ENCODE data around the gene HECTD4. TPM values are rescaled to one million over a fixed set of nuclear protein-coding genes. Genes with fewer than 3 reads are reported as not detected.

Gene HECTD4, protein sequence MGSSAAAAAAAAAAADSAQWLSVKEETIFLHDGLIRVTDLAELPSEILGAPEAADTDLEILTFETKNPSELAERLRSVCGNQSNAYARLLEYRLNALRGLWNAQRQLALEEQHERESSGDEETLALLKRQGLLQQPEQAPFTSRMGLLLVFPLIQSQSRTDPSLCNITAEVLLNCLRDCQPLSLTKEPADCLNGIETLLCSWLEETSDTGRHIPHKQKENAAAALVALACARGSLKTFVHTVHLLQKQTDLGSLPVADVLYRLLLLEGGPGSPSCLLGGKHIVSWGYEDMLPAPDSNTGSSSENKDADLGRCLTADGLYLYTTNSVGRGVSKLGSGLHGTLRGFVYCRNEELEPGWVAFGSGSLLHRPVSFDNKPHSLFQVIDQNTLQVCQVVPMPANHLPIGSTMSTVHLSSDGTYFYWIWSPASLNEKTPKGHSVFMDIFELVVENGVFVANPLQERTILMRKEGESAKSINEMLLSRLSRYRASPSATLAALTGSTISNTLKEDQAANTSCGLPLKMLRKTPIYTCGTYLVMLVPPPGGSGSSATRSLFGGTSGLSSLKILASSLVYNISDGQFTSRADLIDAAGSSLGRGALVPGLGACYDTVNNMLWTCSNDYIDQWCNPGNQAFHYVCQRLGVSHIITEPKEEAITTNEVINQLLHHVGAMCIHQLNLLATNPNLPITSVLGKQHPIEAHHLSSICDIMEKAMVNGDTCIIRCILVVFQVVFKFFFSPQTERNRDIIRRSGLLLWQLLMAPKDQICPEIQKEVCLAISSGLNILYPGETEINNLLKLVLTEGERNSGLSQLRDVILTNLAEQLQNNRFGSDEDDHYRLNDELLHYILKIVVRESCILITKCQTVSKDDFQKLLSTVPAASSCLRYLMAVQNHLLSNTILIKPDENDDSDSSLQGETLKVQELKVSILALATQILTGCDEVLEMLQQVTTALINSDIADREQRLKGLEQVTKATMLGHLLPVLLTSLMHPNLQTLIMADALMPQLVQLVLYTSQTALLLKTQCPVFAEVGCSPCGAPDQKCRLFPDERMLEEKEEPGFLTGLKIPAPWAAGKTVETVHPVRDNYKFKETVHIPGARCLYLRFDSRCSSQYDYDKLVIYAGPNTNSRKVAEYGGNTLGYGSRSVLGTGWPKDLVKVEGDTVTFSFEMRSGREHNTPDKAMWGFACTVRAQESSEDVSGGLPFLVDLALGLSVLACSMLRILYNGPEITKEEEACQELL (N-terminal part only)
- 12.4 to 14.5 TPM (median 13.8 TPM) in 5 replicates for total RNA-seq (2022; extraction: Qiagen RNA extraction; ENCODE audit: low read depth)

DNA sequence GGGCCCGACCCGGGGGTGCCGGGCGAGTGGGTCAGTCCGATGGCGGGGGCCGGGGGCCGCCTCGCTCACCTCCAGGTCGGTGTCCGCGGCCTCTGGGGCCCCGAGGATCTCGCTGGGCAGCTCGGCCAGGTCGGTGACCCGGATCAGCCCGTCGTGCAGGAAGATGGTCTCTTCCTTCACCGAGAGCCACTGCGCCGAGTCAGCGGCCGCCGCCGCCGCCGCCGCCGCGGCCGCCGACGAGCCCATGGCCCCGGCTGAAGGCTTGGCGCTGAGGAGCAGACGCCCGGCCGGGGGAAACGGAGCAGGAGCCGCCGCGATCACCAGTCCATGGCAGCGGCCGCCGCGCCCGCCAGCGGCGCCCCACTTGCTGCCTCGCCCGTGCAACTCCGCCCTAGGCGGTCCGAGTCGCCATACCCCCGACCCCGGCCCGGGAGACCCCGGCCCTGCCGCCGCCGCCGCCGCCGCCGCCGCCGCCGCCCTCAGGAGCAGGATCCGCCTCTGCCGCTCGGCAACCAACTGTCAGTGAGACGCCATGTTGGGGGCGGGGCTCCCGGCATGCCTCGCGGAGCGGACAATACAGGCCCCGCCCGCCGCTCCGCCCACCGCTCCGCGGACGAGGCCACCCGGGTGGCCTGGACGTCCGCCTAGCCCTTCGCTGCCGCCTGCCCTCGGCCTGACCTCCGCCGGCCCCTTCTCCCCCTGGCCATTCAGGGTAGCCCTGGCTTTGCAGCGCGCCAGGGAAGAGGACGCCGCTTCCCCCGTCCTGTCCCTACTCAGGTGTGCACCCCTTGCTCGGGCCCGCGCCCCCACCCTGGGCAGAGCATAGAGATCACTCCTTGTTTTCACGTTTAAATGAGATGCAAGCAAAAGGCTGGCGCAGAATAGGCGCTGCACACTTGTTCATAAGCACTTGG is at the start of gene HECTD4:
HECTD4 (minus strand) TSS at position 549 of the 914 bp plus-strand sequence; CDS start at position 246, 303 bp downstream.

GRCh38 chr12:112418608-112419296 is 36.5 kb upstream of the HECTD4 start, which contains the start of gene PTPN11:
TSS of gene PTPN11 (plus strand) at chr12:112418947. CDS start at chr12:112419112, 165 bp downstream.

DNA sequence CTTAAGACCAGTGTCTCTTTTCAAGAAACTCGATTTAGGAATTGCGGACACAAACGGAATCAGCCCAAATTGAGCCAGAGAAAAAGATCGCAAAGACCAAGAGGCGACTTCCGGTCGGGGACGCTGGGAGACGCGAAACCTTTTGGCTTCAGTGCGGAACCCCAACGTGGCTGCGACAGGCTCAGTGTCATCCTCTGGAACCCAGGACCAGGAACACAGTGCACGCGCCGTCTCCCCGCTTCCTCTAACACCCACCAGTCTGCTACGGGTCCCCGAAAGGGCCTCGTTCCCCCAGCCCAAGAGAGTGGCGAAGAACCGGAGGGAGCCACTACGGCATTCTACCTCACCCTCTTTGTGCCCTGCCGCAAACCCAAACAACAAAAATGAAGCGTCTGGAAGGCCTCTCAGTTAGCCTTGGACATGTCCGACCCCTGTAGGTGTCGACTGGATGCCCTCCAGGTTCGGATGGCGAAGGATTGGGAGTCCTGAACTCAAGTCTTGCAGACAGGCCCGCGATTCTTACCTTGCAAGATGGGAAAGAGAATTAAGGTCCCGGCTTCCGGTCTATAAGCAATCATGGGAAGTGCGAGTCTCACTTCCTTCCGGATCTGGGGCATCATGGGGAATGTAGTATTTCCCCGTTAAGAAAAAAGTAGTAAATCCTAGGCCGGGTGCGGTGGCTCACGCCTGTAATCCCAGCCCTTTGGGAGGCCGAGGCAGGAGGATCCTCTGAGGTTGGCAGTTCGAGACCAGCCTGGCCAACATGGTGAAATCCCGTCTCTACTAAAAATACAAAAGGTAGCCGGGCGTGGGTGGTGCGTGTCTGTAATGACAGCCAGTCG is 27.1 kb upstream of the HECTD4 start, which contains the start of gene RPL6:
RPL6 (minus strand) TSS at position 542 of the 842 bp plus-strand sequence. CDS start 949 bp downstream, outside the sequence.

DNA sequence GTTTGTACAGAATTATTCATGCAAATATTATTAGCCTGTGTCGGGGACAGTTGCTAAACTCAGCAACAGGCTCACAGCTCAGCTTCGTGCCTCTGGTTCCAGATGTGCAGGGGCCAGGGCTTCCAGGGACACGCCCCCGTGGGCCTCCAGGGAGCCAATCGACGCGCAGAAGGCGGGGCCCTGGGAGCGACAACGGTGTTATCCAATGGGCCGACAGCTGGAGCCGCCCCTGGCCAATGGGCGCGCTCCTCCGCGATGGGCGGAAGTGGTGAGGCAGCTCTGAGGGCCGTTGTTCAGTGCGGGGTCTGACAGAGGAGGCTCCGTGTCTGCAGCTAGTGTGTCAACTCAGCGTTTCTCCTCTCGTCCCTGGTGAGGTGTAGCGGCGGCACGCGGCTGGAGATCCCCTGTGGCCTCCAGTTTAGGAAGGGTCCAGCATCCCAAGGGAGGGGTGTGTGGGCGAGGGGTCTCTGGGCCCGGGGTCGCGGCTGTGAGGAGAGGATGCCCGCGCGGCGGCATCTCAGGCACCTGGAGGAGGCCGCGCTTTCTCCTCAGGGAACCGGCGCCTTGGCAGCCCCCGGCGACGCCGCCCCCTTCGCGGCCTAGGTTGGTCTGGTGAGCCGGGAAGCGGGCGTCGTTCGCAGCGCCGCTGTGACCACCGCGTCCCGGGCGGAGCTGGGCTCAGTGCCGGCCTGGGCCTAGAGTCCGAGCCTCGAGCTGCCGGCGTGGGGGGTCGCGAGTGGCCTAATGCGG is 256.8 kb downstream of the HECTD4 start, which contains the start of gene TRAFD1:
TRAFD1 (plus strand) TSS at position 311 of the 750 bp plus-strand sequence. CDS start 4,963 bp downstream, outside the sequence.

Other genes starting within 250 kb of the HECTD4 start
- gene RPL6, start 27.2 kb upstream of the HECTD4 start, total RNA-seq (2022; extraction: Qiagen RNA extraction; ENCODE audit: low read depth) = 2,097 to 2,509 TPM (median 2,145 TPM) in 5 replicates
- 47.1 to 67.0 TPM (median 57.4 TPM) in 5 replicates for gene PTPN11, start 36.5 kb upstream of the HECTD4 start, total RNA-seq (2022; extraction: Qiagen RNA extraction; ENCODE audit: low read depth)